OCI-LY7 (cell line): ENCODE measurements around the gene NREP. TPM values are rescaled to one million over a fixed set of nuclear protein-coding genes. Genes with fewer than 3 reads are reported as not detected.

Experiments
- BruUV-seq: library from RNA; stranded (reverse); fragments of 400-500 nt; replicated peaks from 2 replicates; lab custom pipeline; 2021; lab: Mats Ljungman, UMichigan
- CTCF ChIA-PET: fragments of 300-600 bp; sonication (Branson Sonifier 250); formaldehyde crosslinking; loops from one replicate; lab custom pipeline; 2022; ENCODE audit warnings: antibody characterized with exemption; ENCODE audit not compliant: unreplicated experiment; lab: Charles Lee
- POLR2A ChIA-PET: fragments of 300-600 bp; sonication (Branson Sonifier 250); formaldehyde crosslinking; loops from one replicate; lab custom pipeline; 2022; ENCODE audit warnings: antibody characterized with exemption; lab: Charles Lee
- DNase-seq: peaks from one replicate; pipeline ENCODE4 v3.0.0-alpha.2; 2015; ENCODE audit warnings: low spot score
- H2AFZ ChIP-seq: fragments of 200-600 bp; sonication (generic), shearing (Covaris generic); 2 replicates; pipeline ENCODE4 v1.6.1; 2014; ENCODE audit warnings: mild to moderate bottlenecking, antibody characterized with exemption, low read length, moderate library complexity
- H3K27ac ChIP-seq: fragments of 200-600 bp; sonication (generic); 2 replicates; pipeline ENCODE4 v1.5.1; 2014; ENCODE audit warnings: mixed run types, low read depth, mild to moderate bottlenecking, moderate library complexity, low read length, inconsistent platforms; ENCODE audit not compliant: poor library complexity, severe bottlenecking
- H3K36me3 ChIP-seq: fragments of 200-600 bp; sonication (generic); 2 replicates; pipeline ENCODE4 v1.6.1; 2014; ENCODE audit warnings: mild to moderate bottlenecking, antibody characterized with exemption, low read length, moderate library complexity, mixed read lengths; ENCODE audit not compliant: insufficient read depth
- H3K4me1 ChIP-seq: fragments of 200-600 bp; sonication (generic); 2 replicates; pipeline ENCODE4 v1.5.1; 2014; ENCODE audit warnings: mild to moderate bottlenecking, low read length; ENCODE audit not compliant: insufficient read depth, poor library complexity, severe bottlenecking
- H3K4me2 ChIP-seq: fragments of 200-600 bp; sonication (generic); 2 replicates; pipeline ENCODE4 v1.6.1; 2014; ENCODE audit warnings: mild to moderate bottlenecking, low read length
- H3K4me3 ChIP-seq: fragments of 200-600 bp; sonication (generic); 2 replicates; pipeline ENCODE4 v1.5.1; 2014; ENCODE audit warnings: mild to moderate bottlenecking, low read depth, low read length; ENCODE audit not compliant: poor library complexity, severe bottlenecking
- H3K79me2 ChIP-seq: fragments of 200-600 bp; sonication (generic); 2 replicates; pipeline ENCODE4 v1.6.1; 2016; ENCODE audit warnings: low read depth, mild to moderate bottlenecking, low read length, moderate library complexity, mixed read lengths; ENCODE audit not compliant: insufficient read depth
- H3K9me2 ChIP-seq: fragments of 200-600 bp; sonication (generic); 2 replicates; pipeline ENCODE4 v1.6.1; 2016; ENCODE audit warnings: mild to moderate bottlenecking, low read length, mixed read lengths; ENCODE audit not compliant: insufficient read depth
- H3K9me3 ChIP-seq: fragments of 200-600 bp; sonication (generic); 2 replicates; pipeline ENCODE4 v1.6.1; 2014; ENCODE audit warnings: mild to moderate bottlenecking, mixed run types, low read length, mixed read lengths
- H4K20me1 ChIP-seq: fragments of 200-600 bp; sonication (generic); 2 replicates; pipeline ENCODE4 v1.6.1; 2014; ENCODE audit warnings: mild to moderate bottlenecking, antibody characterized with exemption, low read length, moderate library complexity, mixed read lengths; ENCODE audit not compliant: insufficient read depth
- CTCF ChIP-seq: fragments of 200-600 bp; sonication (generic); conservative IDR thresholded peaks from 2 replicates; pipeline ENCODE4 v1.5.1; 2014; ENCODE audit warnings: mild to moderate bottlenecking, antibody characterized with exemption, low read length, moderate library complexity, mixed read lengths
- EZH2phosphoT487 ChIP-seq: fragments of 200-600 bp; sonication (generic); IDR thresholded peaks from 2 replicates; pipeline ENCODE4 v1.6.1; 2018; ENCODE audit warnings: low read depth, borderline replicate concordance, mild to moderate bottlenecking, mixed run types, antibody characterized with exemption, low read length, moderate library complexity, mixed read lengths
- intact Hi-C: fragments of 100-400 bp; cut with micrococcal nuclease; formaldehyde crosslinking; loops from one replicate; pipeline ENCODE4 v1.10.0; 2022; ENCODE audit not compliant: unreplicated experiment
- total RNA-seq, 2 experiments: library from RNA; depleted of rRNA in 1 of 2; stranded (reverse); fragments of >200 nt in 1 of 2; shearing (Covaris generic) in 1 of 2; gene quantifications; 2 replicates each; pipeline ENCODE4 v1.2.3, GENCODE V29; 2014 to 2022

NREP gene
- total RNA-seq, 2 experiments from 2014 or later = 40.0 to 100 TPM

- H3K79me2 ChIP-seq = no peaks in the 10 kb centered on the region
- peaks cover 62% of the 10 kb centered on the region for H3K4me1 ChIP-seq
- H4K20me1 ChIP-seq = no peaks in the 10 kb centered on the region
- H3K9me3 ChIP-seq = peaks cover 8% of the 10 kb centered on the region; the same call in 1 of the 2 replicates
- H3K9me2 ChIP-seq = no peaks in the 10 kb centered on the region
- H3K36me3 ChIP-seq = no peaks in the 10 kb centered on the region
- peak overlapping the region; percentile 67 for H3K4me3 ChIP-seq
- H3K27ac ChIP-seq = peak overlapping the region; percentile 98
- peak overlapping the region; percentile 95 for H3K4me2 ChIP-seq
- peak overlapping the region; percentile 79; the same call in 1 of the 2 replicates for H2AFZ ChIP-seq
- ChIA-PET CTCF (no interaction called here), POLR2A (interaction anchor here (1.0 to 3.0 kb wide), 3 partner anchors 12 to 50 kb away, joined by 3 to 19 read pairs (median 4); no protein-coding TSS in a partner anchor)
- no TSS peak for BruUV-seq
- intact Hi-C loops = loop anchor here (5.0 to 10.0 kb wide), 3 partner anchors 458 to 612 kb away; partner anchors contain the start of genes CAMK4 and WDR36
- no peak for TF ChIP-seq EZH2phosphoT487
- TF ChIP-seq CTCF = no peak
- DNase-seq = peak; percentile 55
Measured at GRCh38 chr5:111704452-111705085, 52.4 kb downstream of the NREP start.

- DNase-seq = peak; percentile 93
- Histone ChIP-seq H3K4me1 (peaks cover 62% of the 10 kb centered on the region), H3K27ac (peak overlapping the region; percentile 98), H3K4me3 (peak overlapping the region; percentile 67), H3K79me2 (no peaks in the 10 kb centered on the region), H3K9me3 (peaks cover 8% of the 10 kb centered on the region; the same call in 1 of the 2 replicates), H3K36me3 (no peaks in the 10 kb centered on the region), H4K20me1 (no peaks in the 10 kb centered on the region), H2AFZ (peak overlapping the region; percentile 79; the same call in 1 of the 2 replicates), H3K4me2 (peak overlapping the region; percentile 95), H3K9me2 (no peaks in the 10 kb centered on the region)
- intact Hi-C loops = loop anchor here (1.0 to 10.0 kb wide), 5 partner anchors 38 to 611 kb away; partner anchors contain the start of genes CAMK4, NREP and WDR36
- BruUV-seq = no TSS peak
- TF ChIP-seq CTCF (no peak), EZH2phosphoT487 (no peak)
- POLR2A ChIA-PET = interaction anchor here (0.9 to 3.0 kb wide), 9 partner anchors 12 to 189 kb away, joined by 3 to 19 read pairs (median 4); partner anchors contain the start of gene NREP
- CTCF ChIA-PET = no interaction called here
Measured at GRCh38 chr5:111703662-111704061, 53.3 kb downstream of the NREP start.

- no peaks in the 10 kb centered on the region for H3K9me2 ChIP-seq
- peaks cover 43% of the 10 kb centered on the region for H3K4me1 ChIP-seq
- ChIA-PET POLR2A (interaction anchor here (0.7 to 2.0 kb wide), 4 partner anchors 21 to 113 kb away, joined by 3 to 5 read pairs (median 4); partner anchors contain the start of gene NREP), CTCF (no interaction called here)
- no peak overlapping the region for H3K4me3 ChIP-seq
- H3K36me3 ChIP-seq = no peaks in the 10 kb centered on the region
- no TSS peak for BruUV-seq
- peaks cover 8% of the 10 kb centered on the region; the same call in 1 of the 2 replicates for H3K9me3 ChIP-seq
- H2AFZ ChIP-seq = no peak overlapping the region
- no peak overlapping the region for H3K27ac ChIP-seq
- intact Hi-C loops = loop anchor here (5.0 to 10.0 kb wide), 3 partner anchors 462 to 608 kb away; partner anchors contain the start of genes CAMK4 and WDR36
- no peaks in the 10 kb centered on the region for H4K20me1 ChIP-seq
- H3K79me2 ChIP-seq = no peaks in the 10 kb centered on the region
- H3K4me2 ChIP-seq = no peak overlapping the region
- TF ChIP-seq CTCF (no peak), EZH2phosphoT487 (no peak)
- no peak for DNase-seq
Measured at GRCh38 chr5:111699976-111700375, 57.0 kb downstream of the NREP start.
